H9 (cell line): Measurements from ENCODE around the gene RXFP2. TPM values are rescaled to one million over a fixed set of nuclear protein-coding genes. Genes with fewer than 3 reads are reported as not detected.

Experiments
- DNase-seq: peaks from one replicate; pipeline ENCODE4 v3.0.0-alpha.2; 2017
- H2AFZ ChIP-seq: one replicate; pipeline ENCODE4 v1.6.1; 2013; ENCODE audit warnings: mild to moderate bottlenecking, low read length, control low read depth, moderate library complexity
- H2AK5ac ChIP-seq: 2 replicates; pipeline ENCODE4 v1.6.1; 2013; ENCODE audit warnings: low read length, control low read depth, mixed read lengths; ENCODE audit not compliant: insufficient read length
- H2BK120ac ChIP-seq: one replicate; pipeline ENCODE4 v1.6.1; 2013; ENCODE audit warnings: low read depth, mild to moderate bottlenecking, low read length, control low read depth, inconsistent platforms; ENCODE audit not compliant: poor library complexity, severe bottlenecking
- H2BK12ac ChIP-seq: 2 replicates; pipeline ENCODE4 v1.6.1; 2013; ENCODE audit warnings: low read length, control low read depth, mixed read lengths, low read depth; ENCODE audit not compliant: insufficient read length
- H2BK15ac ChIP-seq: 2 replicates; pipeline ENCODE4 v1.6.1; 2013; ENCODE audit warnings: low read depth, low read length, control low read depth
- H2BK20ac ChIP-seq: one replicate; pipeline ENCODE4 v1.6.1; 2013; ENCODE audit warnings: low read depth, mild to moderate bottlenecking, low read length, control low read depth, inconsistent platforms; ENCODE audit not compliant: poor library complexity, severe bottlenecking
- H2BK5ac ChIP-seq: 2 replicates; pipeline ENCODE4 v1.6.1; 2013; ENCODE audit warnings: low read length, control low read depth, mixed read lengths; ENCODE audit not compliant: insufficient read length
- H3K14ac ChIP-seq: 2 replicates; pipeline ENCODE4 v1.6.1; 2013; ENCODE audit warnings: low read length, control low read depth; ENCODE audit not compliant: insufficient read depth
- H3K18ac ChIP-seq: 2 replicates; pipeline ENCODE4 v1.6.1; 2013; ENCODE audit warnings: low read depth, mild to moderate bottlenecking, mixed read lengths, low read length, control low read depth; ENCODE audit not compliant: insufficient read length
- H3K23ac ChIP-seq: 2 replicates; pipeline ENCODE4 v1.6.1; 2013; ENCODE audit warnings: low read length, control low read depth, mixed read lengths, low read depth; ENCODE audit not compliant: insufficient read length
- H3K23me2 ChIP-seq: 2 replicates; pipeline ENCODE4 v1.6.1; 2013; ENCODE audit warnings: low read depth, mild to moderate bottlenecking, mixed read lengths, low read length, control low read depth; ENCODE audit not compliant: insufficient read length, poor library complexity, severe bottlenecking
- H3K27ac ChIP-seq: 2 replicates; pipeline ENCODE4 v1.5.1; 2013; ENCODE audit warnings: low read length, control low read depth, mixed read lengths, low read depth; ENCODE audit not compliant: insufficient read length
- H3K27me3 ChIP-seq: 2 replicates; pipeline ENCODE4 v1.6.1; 2013; ENCODE audit warnings: low read length, control low read depth, inconsistent platforms; ENCODE audit not compliant: insufficient read depth
- H3K4ac ChIP-seq: 2 replicates; pipeline ENCODE4 v1.6.1; 2013; ENCODE audit warnings: low read depth, mild to moderate bottlenecking, control low read depth, inconsistent platforms, low read length, moderate library complexity
- H3K4me1 ChIP-seq: 2 replicates; pipeline ENCODE4 v1.6.1; 2013; ENCODE audit warnings: low read length, control low read depth, inconsistent platforms; ENCODE audit not compliant: insufficient read depth
- H3K4me2 ChIP-seq: 2 replicates; pipeline ENCODE4 v1.6.1; 2013; ENCODE audit warnings: low read length, control low read depth, mixed read lengths; ENCODE audit not compliant: insufficient read length, insufficient read depth
- H3K56ac ChIP-seq: 2 replicates; pipeline ENCODE4 v1.6.1; 2013; ENCODE audit warnings: low read depth, mild to moderate bottlenecking, mixed read lengths, low read length, control low read depth; ENCODE audit not compliant: insufficient read length
- H3K79me1 ChIP-seq: 2 replicates; pipeline ENCODE4 v1.6.1; 2013; ENCODE audit warnings: low read depth, mild to moderate bottlenecking, moderate library complexity, low read length, control low read depth, inconsistent platforms; ENCODE audit not compliant: insufficient read depth, poor library complexity, severe bottlenecking
- H3K79me2 ChIP-seq: 2 replicates; pipeline ENCODE4 v1.6.1; 2013; ENCODE audit warnings: low read length, control low read depth, inconsistent platforms; ENCODE audit not compliant: insufficient read depth
- H3K9ac ChIP-seq: 2 replicates; pipeline ENCODE4 v1.6.1; 2013; ENCODE audit warnings: low read length, control low read depth, mixed read lengths; ENCODE audit not compliant: insufficient read length; ENCODE audit errors: extremely low read depth
- H3K9me3 ChIP-seq: one replicate; pipeline ENCODE4 v1.6.1; 2013; ENCODE audit warnings: low read depth, low read length, inconsistent platforms; ENCODE audit not compliant: control insufficient read depth
- H3T11ph ChIP-seq: one replicate; pipeline ENCODE4 v1.6.1; 2013; ENCODE audit warnings: mild to moderate bottlenecking, low read length, control low read depth, inconsistent platforms
- H4K20me1 ChIP-seq: one replicate; pipeline ENCODE4 v1.6.1; 2013; ENCODE audit not compliant: control insufficient read depth, insufficient read length, insufficient read depth
- H4K5ac ChIP-seq: 2 replicates; pipeline ENCODE4 v1.6.1; 2013; ENCODE audit warnings: low read depth, mild to moderate bottlenecking, mixed read lengths, low read length, control low read depth; ENCODE audit not compliant: insufficient read length
- H4K8ac ChIP-seq: replicated peaks from 2 replicates; pipeline ENCODE4 v1.6.1; 2013; ENCODE audit warnings: low read length, control low read depth, mixed read lengths, low read depth; ENCODE audit not compliant: insufficient read length
- H4K91ac ChIP-seq: 2 replicates; pipeline ENCODE4 v1.6.1; 2013; ENCODE audit warnings: low read depth, mild to moderate bottlenecking, moderate library complexity, mixed read lengths, low read length, control low read depth; ENCODE audit not compliant: insufficient read length
- H3K27ac Mint-ChIP-seq, 3 experiments: 2 replicates in 2 of 3; 3 replicates in 1 of 3; pipeline ENCODE4 v1.8.0; 2020 to 2021; ENCODE audit warnings: mixed read lengths in 3 of 3, mild to moderate bottlenecking in 1 of 3, moderate library complexity in 1 of 3
- H3K27me3 Mint-ChIP-seq: 2 replicates; pipeline ENCODE4 v1.8.0; 2021; ENCODE audit warnings: low read depth, mild to moderate bottlenecking, moderate library complexity, mixed read lengths
- H3K36me3 Mint-ChIP-seq, 3 experiments: 2 replicates in 2 of 3; 3 replicates in 1 of 3; pipeline ENCODE4 v1.8.0; 2020 to 2021; ENCODE audit warnings: low read depth in 3 of 3, mixed read lengths in 3 of 3; ENCODE audit not compliant: insufficient read depth in 1 of 3
- H3K4me1 Mint-ChIP-seq, 2 experiments: 2 replicates each; pipeline ENCODE4 v1.8.0; 2020; ENCODE audit warnings: mixed read lengths in 2 of 2
- H3K4me3 Mint-ChIP-seq, 2 experiments: 2 replicates in 1 of 2; 3 replicates in 1 of 2; pipeline ENCODE4 v1.8.0; 2020 to 2021; ENCODE audit warnings: mild to moderate bottlenecking in 2 of 2, mixed read lengths in 2 of 2, moderate library complexity in 1 of 2
- H3K9me3 Mint-ChIP-seq, 2 experiments: 2 replicates in 1 of 2; 3 replicates in 1 of 2; pipeline ENCODE4 v1.8.0; 2020; ENCODE audit warnings: mild to moderate bottlenecking in 2 of 2, mixed read lengths in 2 of 2, moderate library complexity in 1 of 2
- WGBS: extraction: QIAGEN DNeasy Blood & Tissue Kit; methylation state at CpG from one replicate; pipeline ENCODE4 v1.1.7; 2013; ENCODE audit warnings: missing lambda C conversion rate, low lambda C conversion rate, mixed read lengths; ENCODE audit not compliant: insufficient read length; ENCODE audit errors: extremely low coverage; 5-methylcytosine and 5-hydroxymethylcytosine counted together
- total RNA-seq: library from RNA; stranded (reverse); gene quantifications from 2 replicates; pipeline ENCODE4 v1.2.1, GENCODE V29; 2021
- TF ChIP-seq, protein P1 (sequence below): fragments of 200-600 bp; sonication (generic); conservative IDR thresholded peaks from 3 replicates; pipeline ENCODE4 v1.8.0; 2021; ENCODE audit warnings: antibody characterized with exemption, mild to moderate bottlenecking

Gene RXFP2
- total RNA-seq, 1 experiment from 2014 or later, result not detected

- Mint-ChIP-seq H3K4me1 (no peaks in the 10 kb centered on the region), H3K27me3 (no peaks in the 10 kb centered on the region), H3K36me3 (no peaks in the 10 kb centered on the region), H3K9me3 (no peaks in the 10 kb centered on the region), H3K27ac (no peak overlapping the region), H3K4me3 (no peak overlapping the region)
- Histone ChIP-seq H3K56ac (no peak overlapping the region), H2BK12ac (no peak overlapping the region), H2BK120ac (no peak overlapping the region), H3K4me1 (no peaks in the 10 kb centered on the region), H3K79me2 (no peaks in the 10 kb centered on the region), H2BK15ac (no peak overlapping the region), H2AFZ (no peak overlapping the region), H3K18ac (no peak overlapping the region), H4K91ac (no peak overlapping the region), H4K20me1 (no peaks in the 10 kb centered on the region), H3K4me2 (no peak overlapping the region), H4K5ac (no peak overlapping the region), H3K4ac (no peak overlapping the region), H3K9me3 (no peaks in the 10 kb centered on the region), H3K23ac (no peak overlapping the region), H2BK5ac (no peak overlapping the region), H3K27me3 (no peaks in the 10 kb centered on the region), H2AK5ac (no peak overlapping the region), H3K79me1 (no peaks in the 10 kb centered on the region), H2BK20ac (no peak overlapping the region), H3T11ph (no peak overlapping the region), H3K27ac (no peak overlapping the region), H3K14ac (no peak overlapping the region), H3K23me2 (no peaks in the 10 kb centered on the region), H4K8ac (no peak overlapping the region), H3K9ac (no peak overlapping the region)
- TF ChIP-seq, protein P1, sequence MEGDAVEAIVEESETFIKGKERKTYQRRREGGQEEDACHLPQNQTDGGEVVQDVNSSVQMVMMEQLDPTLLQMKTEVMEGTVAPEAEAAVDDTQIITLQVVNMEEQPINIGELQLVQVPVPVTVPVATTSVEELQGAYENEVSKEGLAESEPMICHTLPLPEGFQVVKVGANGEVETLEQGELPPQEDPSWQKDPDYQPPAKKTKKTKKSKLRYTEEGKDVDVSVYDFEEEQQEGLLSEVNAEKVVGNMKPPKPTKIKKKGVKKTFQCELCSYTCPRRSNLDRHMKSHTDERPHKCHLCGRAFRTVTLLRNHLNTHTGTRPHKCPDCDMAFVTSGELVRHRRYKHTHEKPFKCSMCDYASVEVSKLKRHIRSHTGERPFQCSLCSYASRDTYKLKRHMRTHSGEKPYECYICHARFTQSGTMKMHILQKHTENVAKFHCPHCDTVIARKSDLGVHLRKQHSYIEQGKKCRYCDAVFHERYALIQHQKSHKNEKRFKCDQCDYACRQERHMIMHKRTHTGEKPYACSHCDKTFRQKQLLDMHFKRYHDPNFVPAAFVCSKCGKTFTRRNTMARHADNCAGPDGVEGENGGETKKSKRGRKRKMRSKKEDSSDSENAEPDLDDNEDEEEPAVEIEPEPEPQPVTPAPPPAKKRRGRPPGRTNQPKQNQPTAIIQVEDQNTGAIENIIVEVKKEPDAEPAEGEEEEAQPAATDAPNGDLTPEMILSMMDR, result no peak
- no peak for DNase-seq
- WGBS, result no CpG with 5 or more reads among the region's 5 CpGs
These were observed 6.3 kb upstream of the RXFP2 start for GRCh38 chr13:31733066-31733465.
